AG04449 (cell line): Measurements from ENCODE around the gene DDX10.

Experiments used
- CTCF ChIA-PET: fragments of 350-600 bp; formaldehyde crosslinking; extraction: SDS; loops from one replicate; lab custom pipeline; 2021; ENCODE audit warnings: antibody characterized with exemption; lab: Yijun Ruan, JAX
- POLR2A ChIA-PET: fragments of 400-600, 350-600 bp; formaldehyde crosslinking; extraction: SDS; loops from one replicate; lab custom pipeline; 2020; ENCODE audit warnings: antibody characterized with exemption, inconsistent platforms; lab: Yijun Ruan, JAX
- DNase-seq: peaks from one replicate; pipeline ENCODE4 v3.0.0-alpha.2; 2010; ENCODE audit warnings: low read depth, low spot score
- H3K4me3 ChIP-seq: 2 replicates; pipeline ENCODE4 v1.5.1; 2011; ENCODE audit warnings: low read depth, mild to moderate bottlenecking, control low read depth, low read length
- CTCF ChIP-seq: IDR thresholded peaks from one replicate; pipeline ENCODE4 v1.5.1; 2011; ENCODE audit warnings: mild to moderate bottlenecking, moderate library complexity, low read length, control low read depth, inconsistent platforms; ENCODE audit not compliant: insufficient read depth; ENCODE audit errors: missing control alignments

Gene DDX10

GRCh38 chr11:108890482-108891105, 225.7 kb downstream of the DDX10 start:
- CTCF ChIA-PET, result no interaction called here
- no peak for DNase-seq
- no peak overlapping the region for H3K4me3 ChIP-seq
- POLR2A ChIA-PET, result no interaction called here
- TF ChIP-seq CTCF, result no peak

GRCh38 chr11:108891143-108891542, 226.3 kb downstream of the DDX10 start:
- TF ChIP-seq CTCF, result no peak
- H3K4me3 ChIP-seq, result no peak overlapping the region
- POLR2A ChIA-PET, result no interaction called here
- DNase-seq, result no peak
- CTCF ChIA-PET, result no interaction called here

- H3K4me3 ChIP-seq, result no peak overlapping the region
- CTCF ChIA-PET, result no interaction called here
- POLR2A ChIA-PET, result no interaction called here
- DNase-seq, result no peak
- TF ChIP-seq CTCF, result no peak
Observed at GRCh38 chr11:108891909-108892511, 227.1 kb downstream of the DDX10 start.

GRCh38 chr11:108895579-108896480, 231.0 kb downstream of the DDX10 start:
- no peak overlapping the region for H3K4me3 ChIP-seq
- TF ChIP-seq CTCF, result no peak
- DNase-seq, result no peak
- POLR2A ChIA-PET, result no interaction called here
- CTCF ChIA-PET, result no interaction called here

GRCh38 chr11:108897071-108897481, 232.2 kb downstream of the DDX10 start:
- TF ChIP-seq CTCF, result no peak
- no peak overlapping the region for H3K4me3 ChIP-seq
- POLR2A ChIA-PET, result no interaction called here
- DNase-seq, result no peak
- CTCF ChIA-PET, result no interaction called here

GRCh38 chr11:108897916-108898315, 233.0 kb downstream of the DDX10 start:
- H3K4me3 ChIP-seq, result no peak overlapping the region
- ChIA-PET CTCF (no interaction called here), POLR2A (interaction anchor here (0.7 kb wide), 1 partner anchor 284 kb away, joined by 5 read pairs; no protein-coding TSS in a partner anchor)
- DNase-seq, result no peak
- TF ChIP-seq CTCF, result no peak
